ENCODE results near the gene IL1RAPL2. TPM values are rescaled to one million over a fixed set of nuclear protein-coding genes. Genes with fewer than 3 reads are reported as not detected.

The IL1RAPL2 gene
- total and polyA plus RNA-seq, 7 donors = not detected

- intact Hi-C loops (cut with DNase I) = no loop called here
- no peak for TF ChIP-seq CTCF (IDR thresholded peaks at IDR 0.05)
- H3K4me3 ChIP-seq = no peak overlapping the region
- no peaks in the 10 kb centered on the region for H3K36me3 ChIP-seq (ENCODE audit: insufficient read depth in 1 of 2, low read depth in 1 of 2)
- ATAC-seq = no peak
- no peaks in the 10 kb centered on the region for H3K4me1 ChIP-seq
- WGBS, 3 donors = 40 to 55% (median 52%) methylated on average over 4 of the region's 4 CpGs
- no peak for DNase-seq
- H3K9me3 ChIP-seq = no peaks in the 10 kb centered on the region
- peaks cover 0 to 15% (median 0%) of the 10 kb centered on the region in 3 donors for H3K27me3 ChIP-seq (ENCODE audit: insufficient read depth in 3 of 3, low read length in 2 of 3)
- no peak overlapping the region for H3K27ac ChIP-seq
These were observed 141.0 kb downstream of the IL1RAPL2 start for GRCh38 chrX:104707042-104707441.

GRCh38 chrX:104707572-104707971 lies 141.6 kb downstream of the IL1RAPL2 start:
- no peak for DNase-seq
- Histone ChIP-seq H3K36me3 (ENCODE audit: insufficient read depth in 1 of 2, low read depth in 1 of 2) (no peaks in the 10 kb centered on the region), H3K4me1 (no peaks in the 10 kb centered on the region), H3K4me3 (no peak overlapping the region), H3K27me3 (ENCODE audit: insufficient read depth in 3 of 3, low read length in 2 of 3) (peaks cover 0 to 18% (median 0%) of the 10 kb centered on the region in 3 donors), H3K27ac (no peak overlapping the region), H3K9me3 (no peaks in the 10 kb centered on the region)
- no peak for TF ChIP-seq CTCF (IDR thresholded peaks at IDR 0.05)
- no peak for ATAC-seq
- intact Hi-C loops (cut with DNase I) = no loop called here

- intact Hi-C loops (cut with DNase I) = no loop called here
- Histone ChIP-seq H3K9me3 (no peaks in the 10 kb centered on the region), H3K4me3 (no peak overlapping the region), H3K27me3 (ENCODE audit: insufficient read depth in 3 of 3, low read length in 2 of 3) (peaks cover 0 to 18% (median 0%) of the 10 kb centered on the region in 3 donors), H3K27ac (no peak overlapping the region), H3K36me3 (ENCODE audit: insufficient read depth in 1 of 2, low read depth in 1 of 2) (no peaks in the 10 kb centered on the region), H3K4me1 (no peaks in the 10 kb centered on the region)
- ATAC-seq (no peak), DNase-seq (no peak)
- WGBS, 3 donors = 28 to 50% (median 31%) methylated on average over 1 of the region's 1 CpG
- no peak for TF ChIP-seq CTCF (IDR thresholded peaks at IDR 0.05)
These were observed 146.5 kb downstream of the IL1RAPL2 start for GRCh38 chrX:104712515-104712914.

GRCh38 chrX:104721854-104722253 lies 155.9 kb downstream of the IL1RAPL2 start:
- intact Hi-C loops (cut with DNase I) = no loop called here
- 62 to 76% (median 70%) methylated on average over 3 of the region's 3 CpGs for WGBS, 3 donors
- Histone ChIP-seq H3K4me3 (no peak overlapping the region), H3K27ac (no peak overlapping the region), H3K27me3 (ENCODE audit: insufficient read depth in 3 of 3, low read length in 2 of 3) (peaks cover 0 to 1% (median 0%) of the 10 kb centered on the region in 3 donors), H3K4me1 (no peaks in the 10 kb centered on the region), H3K36me3 (ENCODE audit: insufficient read depth in 1 of 2, low read depth in 1 of 2) (no peaks in the 10 kb centered on the region), H3K9me3 (peaks cover 7% of the 10 kb centered on the region)
- ATAC-seq (no peak), DNase-seq (no peak)
- no peak for TF ChIP-seq CTCF (IDR thresholded peaks at IDR 0.05)

- intact Hi-C loops (cut with DNase I) = no loop called here
- Histone ChIP-seq H3K36me3 (ENCODE audit: insufficient read depth in 1 of 2, low read depth in 1 of 2) (no peaks in the 10 kb centered on the region), H3K27me3 (ENCODE audit: insufficient read depth in 3 of 3, low read length in 2 of 3) (no peaks in the 10 kb centered on the region), H3K27ac (no peak overlapping the region), H3K4me3 (no peak overlapping the region), H3K4me1 (no peaks in the 10 kb centered on the region), H3K9me3 (peaks cover 7% of the 10 kb centered on the region)
- TF ChIP-seq CTCF (IDR thresholded peaks at IDR 0.05) = no peak
- DNase-seq (no peak), ATAC-seq (no peak)
- 71 to 75% (median 71%) methylated on average over 3 of the region's 3 CpGs for WGBS, 3 donors
These were observed 162.5 kb downstream of the IL1RAPL2 start for GRCh38 chrX:104728456-104728855.

All from psoas muscle (tissue), 8 donors.